A549 (cell line): ENCODE results near the gene WBP1L. TPM values are rescaled to one million over a fixed set of nuclear protein-coding genes. Genes with fewer than 3 reads are reported as not detected.
A peak's percentile ranks its signal among the peaks of the same experiment; 100 is the strongest.

Source experiments
- ATAC-seq, 2 experiments: fragments of 200-7000 bp in 1 of 2; fragments of >200 bp in 1 of 2; cut with Nextera tagmentation in 1 of 2; cut with Tn5 transposase in 1 of 2; 3 replicates each; pipeline versions ENCODE4 v1.8.0 to v1.9.1; 2018 to 2020; ENCODE audit warnings: mild to moderate bottlenecking in 1 of 2, moderate library complexity in 1 of 2
- CTCF ChIA-PET: fragments of 300-600 bp; sonication (Branson Sonifier 250); formaldehyde crosslinking; extraction: SDS; loops from one replicate; lab custom pipeline; 2021; ENCODE audit warnings: antibody characterized with exemption, inconsistent platforms; lab: Yijun Ruan, JAX
- POLR2A ChIA-PET: fragments of 350-600 bp; formaldehyde crosslinking; extraction: SDS; loops from one replicate; lab custom pipeline; 2021; ENCODE audit warnings: antibody characterized with exemption, inconsistent platforms; lab: Yijun Ruan, JAX
- DNase-seq, 2 experiments: peaks; one replicate each; pipeline versions ENCODE4 v3.0.0 to v3.0.0-alpha.2; 2011 to 2016; ENCODE audit warnings: low read depth in 1 of 2, low spot score in 1 of 2
- FAIRE-seq: peaks from 2 replicates; lab custom pipeline; 2011; peaks lifted over from hg19 to GRCh38; lab: Jason Lieb, UNC
- H3K27ac ChIP-seq, 2 experiments: fragments of >200 bp; sonication (Bioruptor Twin); formaldehyde crosslinking; 3 replicates each; pipeline ENCODE4 v1.5.1; 2016 to 2017
- H3K4me1 ChIP-seq: fragments of >200 bp; sonication (Bioruptor Twin); formaldehyde crosslinking; 3 replicates; pipeline ENCODE4 v1.6.1; 2016
- H3K4me2 ChIP-seq: fragments of >200 bp; sonication (Bioruptor Twin); formaldehyde crosslinking; 3 replicates; pipeline ENCODE4 v1.6.1; 2016
- H3K4me3 ChIP-seq: fragments of >200 bp; sonication (Bioruptor Twin); formaldehyde crosslinking; 3 replicates; pipeline ENCODE4 v1.5.1; 2016
- H3K9me3 ChIP-seq: fragments of >200 bp; sonication (Bioruptor Twin); formaldehyde crosslinking; 3 replicates; pipeline ENCODE4 v1.6.1; 2016
- CBX2 ChIP-seq: fragments of 200-600 bp; sonication (generic); IDR thresholded peaks from 2 replicates; pipeline ENCODE4 v1.6.1; 2016; ENCODE audit warnings: low read depth, mild to moderate bottlenecking, borderline replicate concordance
- CEBPB ChIP-seq, 2 experiments: fragments of >200 bp in 1 of 2; sonication (Bioruptor Twin) in 1 of 2; formaldehyde crosslinking in 1 of 2; IDR thresholded peaks; 2 replicates each; pipeline ENCODE4 v1.6.1; 2012 to 2016
- CHD4 ChIP-seq: fragments of 200-600 bp; sonication (generic); IDR thresholded peaks from 2 replicates; pipeline ENCODE4 v1.6.1; 2016; ENCODE audit warnings: antibody characterized with exemption, mild to moderate bottlenecking, borderline replicate concordance
- ESRRA ChIP-seq: fragments of 150-350 bp; IDR thresholded peaks from 2 replicates; pipeline ENCODE4 v1.6.1; 2014; ENCODE audit warnings: mild to moderate bottlenecking, low read length, borderline replicate concordance
- FOSB ChIP-seq: fragments of 250-450 bp; sonication (Bioruptor Pico); IDR thresholded peaks from 2 replicates; pipeline ENCODE4 v1.5.0; 2020; ENCODE audit warnings: mild to moderate bottlenecking, moderate library complexity
- FOSL2 ChIP-seq, 2 experiments: fragments of 450-650 bp in 1 of 2; fragments of >200 bp in 1 of 2; sonication (Bioruptor Twin) in 1 of 2; formaldehyde crosslinking; IDR thresholded peaks; 2 replicates each; pipeline versions ENCODE4 v1.5.0 to v1.6.1; 2016 to 2020; ENCODE audit warnings: mild to moderate bottlenecking in 1 of 2, moderate library complexity in 1 of 2
- FOXS1 ChIP-seq: fragments of 250-450 bp; sonication (Bioruptor Pico); IDR thresholded peaks from 2 replicates; pipeline ENCODE4 v1.5.0; 2020; ENCODE audit warnings: mild to moderate bottlenecking, moderate library complexity
- GATA3 ChIP-seq: IDR thresholded peaks from 2 replicates; pipeline ENCODE4 v1.6.1; 2012; ENCODE audit warnings: borderline replicate concordance
- HES2 ChIP-seq: fragments of >200 bp; sonication (Bioruptor Twin); formaldehyde crosslinking; IDR thresholded peaks from 2 replicates; pipeline ENCODE4 v1.6.1; 2016
- HOXA7 ChIP-seq: fragments of 250-450 bp; sonication (Bioruptor Pico); IDR thresholded peaks from 2 replicates; pipeline ENCODE4 v1.5.0; 2020; ENCODE audit warnings: mild to moderate bottlenecking, moderate library complexity
- HOXB5 ChIP-seq: fragments of 250-450 bp; sonication (Bioruptor Pico); IDR thresholded peaks from 2 replicates; pipeline ENCODE4 v1.5.0; 2020; ENCODE audit warnings: mild to moderate bottlenecking, moderate library complexity
- JUN ChIP-seq, 2 experiments: fragments of >200 bp; sonication (Bioruptor Twin); formaldehyde crosslinking; IDR thresholded peaks; 2 replicates in 1 of 2; 3 replicates in 1 of 2; pipeline ENCODE4 v1.6.1; 2016 to 2017
- KDM5A ChIP-seq: fragments of 200-600 bp; sonication (generic); IDR thresholded peaks from 2 replicates; pipeline ENCODE4 v1.6.1; 2016; ENCODE audit warnings: antibody characterized with exemption, mild to moderate bottlenecking
- MYC ChIP-seq: IDR thresholded peaks from 2 replicates; pipeline ENCODE4 v1.6.1; 2012; ENCODE audit warnings: mild to moderate bottlenecking, inconsistent platforms, low read length, improper control_type of control experiment, borderline replicate concordance
- NPAS2 ChIP-seq: fragments of 250-450 bp; sonication (Bioruptor Pico); IDR thresholded peaks from 2 replicates; pipeline ENCODE4 v1.8.0; 2022; ENCODE audit warnings: mild to moderate bottlenecking, moderate library complexity, borderline replicate concordance
- NR3C1 ChIP-seq: fragments of >200 bp; sonication (Bioruptor Twin); formaldehyde crosslinking; IDR thresholded peaks from 3 replicates; pipeline ENCODE4 v1.6.1; 2017
- POLR2A ChIP-seq: IDR thresholded peaks from 2 replicates; pipeline ENCODE4 v1.6.1; 2012; ENCODE audit warnings: mild to moderate bottlenecking, low read length
- RNF2 ChIP-seq: fragments of 200-600 bp; sonication (generic); IDR thresholded peaks from 2 replicates; pipeline ENCODE4 v1.6.1; 2016; ENCODE audit warnings: low read depth, mild to moderate bottlenecking, antibody characterized with exemption, moderate library complexity, borderline replicate concordance
- SMC3 ChIP-seq: fragments of >200 bp; sonication (Bioruptor Twin); formaldehyde crosslinking; IDR thresholded peaks from 3 replicates; pipeline ENCODE4 v1.6.1; 2018; ENCODE audit warnings: inconsistent platforms
- SREBF2 ChIP-seq: fragments of 450-650 bp; IDR thresholded peaks from 2 replicates; pipeline ENCODE4 v1.6.1; 2014; ENCODE audit warnings: mild to moderate bottlenecking, moderate library complexity
- ZC3H11A ChIP-seq: fragments of 450-650 bp; IDR thresholded peaks from 2 replicates; pipeline ENCODE4 v1.6.1; 2014; ENCODE audit warnings: antibody characterized with exemption, mild to moderate bottlenecking
- ZSCAN20 ChIP-seq: fragments of 250-450 bp; sonication (Bioruptor Pico); IDR thresholded peaks from 2 replicates; pipeline ENCODE4 v1.8.0; 2022; ENCODE audit warnings: mild to moderate bottlenecking, moderate library complexity
- WGBS: methylation state at CpG from one replicate; pipeline ENCODE4 v1.1.6; 2017; ENCODE audit errors: missing lambda C conversion rate; 5-methylcytosine and 5-hydroxymethylcytosine counted together
- polyA plus RNA-seq, 4 experiments: library from polyadenylated mRNA; depleted of rRNA in 3 of 4; stranded (reverse); fragments of >200 nt; fragmentation: RNase III in 1 of 4; extraction: RNeasy Plus Mini Kit Qiagen cat#74134 plus additional on column Dnase treatment in 1 of 4; gene quantifications; 2 replicates in 3 of 4; 3 replicates in 1 of 4; pipeline ENCODE4 v1.2.3, GENCODE V29; 2011 to 2017
- TF ChIP-seq, protein P1 (sequence below): IDR thresholded peaks from 2 replicates; pipeline ENCODE4 v1.6.1; 2012; ENCODE audit warnings: low read depth, borderline replicate concordance
- TF ChIP-seq, protein P2 (sequence below): fragments of >200 bp; sonication (Bioruptor Twin); formaldehyde crosslinking; IDR thresholded peaks from 3 replicates; pipeline ENCODE4 v1.5.1; 2016

WBP1L gene
- polyA plus RNA-seq, 2 of the 4 experiments (the other 2 are of a cell fraction), result 19.8 to 23.5 TPM

DNA sequence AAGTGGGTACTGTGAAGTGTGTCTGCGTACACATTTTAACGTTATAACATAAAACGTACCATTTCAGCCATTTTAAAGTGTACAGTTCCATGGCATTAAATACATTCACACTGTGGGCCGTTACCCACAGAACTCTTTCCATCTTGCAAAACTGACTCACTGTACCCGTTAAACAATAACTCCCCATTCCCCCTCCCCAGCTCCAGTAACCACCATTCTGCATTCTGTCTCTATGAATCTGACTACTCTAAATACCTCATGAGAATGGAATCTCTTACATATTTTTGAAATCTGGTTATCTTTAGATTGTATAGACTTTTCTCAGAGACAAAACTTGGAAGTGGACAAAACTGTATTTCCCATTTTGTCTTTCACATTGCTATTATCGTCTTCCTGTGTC lies 38.8 kb upstream of the WBP1L start:
- ATAC-seq, result peak; percentile 39 to 56; a peak in 3 of 6 replicates
- CTCF ChIA-PET, result interaction anchor here (0.8 to 2.0 kb wide), 5 partner anchors 9 to 60 kb away, joined by 3 to 9 read pairs (median 3); partner anchors contain the start of genes ARL3, SFXN2 and TRIM8
- POLR2A ChIA-PET, result interaction anchor here (0.9 kb wide), 1 partner anchor 9 kb away, joined by 4 read pairs; the partner anchor contains the start of genes ARL3 and SFXN2
- Histone ChIP-seq H3K4me1 (peaks cover 21% of the 10 kb centered on the region), H3K4me2 (peak overlapping the region; percentile 43), H3K9me3 (no peaks in the 10 kb centered on the region), H3K27ac (peak overlapping the region in 1 of 2 experiments; percentile 52; a peak in 2 of 6 replicates), H3K4me3 (no peak overlapping the region)
- WGBS, result 56% methylated on average over 6 of the region's 6 CpGs
- no peak for DNase-seq
- TF ChIP-seq RNF2 (no peak), HOXA7 (CRISPR knock-in tag) (no peak), CEBPB (IDR thresholded peaks at IDR 0.05) (no peak), JUN (IDR thresholded peaks at IDR 0.05) (no peak)
- FAIRE-seq, result no peak

- FAIRE-seq (no peak), ATAC-seq (no peak)
- peaks cover 27% of the 10 kb centered on the region for H3K4me1 ChIP-seq
- TF ChIP-seq CBX2, result no peak
- TF ChIP-seq MYC, result no peak
- no peak for TF ChIP-seq FOSB (CRISPR knock-in tag)
- TF ChIP-seq KDM5A, result no peak
- no peak for TF ChIP-seq CHD4
- TF ChIP-seq NPAS2 (CRISPR knock-in tag), result no peak
- TF ChIP-seq, protein P1, sequence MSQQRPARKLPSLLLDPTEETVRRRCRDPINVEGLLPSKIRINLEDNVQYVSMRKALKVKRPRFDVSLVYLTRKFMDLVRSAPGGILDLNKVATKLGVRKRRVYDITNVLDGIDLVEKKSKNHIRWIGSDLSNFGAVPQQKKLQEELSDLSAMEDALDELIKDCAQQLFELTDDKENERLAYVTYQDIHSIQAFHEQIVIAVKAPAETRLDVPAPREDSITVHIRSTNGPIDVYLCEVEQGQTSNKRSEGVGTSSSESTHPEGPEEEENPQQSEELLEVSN, result no peak
- TF ChIP-seq, protein P2, sequence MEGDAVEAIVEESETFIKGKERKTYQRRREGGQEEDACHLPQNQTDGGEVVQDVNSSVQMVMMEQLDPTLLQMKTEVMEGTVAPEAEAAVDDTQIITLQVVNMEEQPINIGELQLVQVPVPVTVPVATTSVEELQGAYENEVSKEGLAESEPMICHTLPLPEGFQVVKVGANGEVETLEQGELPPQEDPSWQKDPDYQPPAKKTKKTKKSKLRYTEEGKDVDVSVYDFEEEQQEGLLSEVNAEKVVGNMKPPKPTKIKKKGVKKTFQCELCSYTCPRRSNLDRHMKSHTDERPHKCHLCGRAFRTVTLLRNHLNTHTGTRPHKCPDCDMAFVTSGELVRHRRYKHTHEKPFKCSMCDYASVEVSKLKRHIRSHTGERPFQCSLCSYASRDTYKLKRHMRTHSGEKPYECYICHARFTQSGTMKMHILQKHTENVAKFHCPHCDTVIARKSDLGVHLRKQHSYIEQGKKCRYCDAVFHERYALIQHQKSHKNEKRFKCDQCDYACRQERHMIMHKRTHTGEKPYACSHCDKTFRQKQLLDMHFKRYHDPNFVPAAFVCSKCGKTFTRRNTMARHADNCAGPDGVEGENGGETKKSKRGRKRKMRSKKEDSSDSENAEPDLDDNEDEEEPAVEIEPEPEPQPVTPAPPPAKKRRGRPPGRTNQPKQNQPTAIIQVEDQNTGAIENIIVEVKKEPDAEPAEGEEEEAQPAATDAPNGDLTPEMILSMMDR, result no peak
- no peak for TF ChIP-seq ESRRA
- TF ChIP-seq POLR2A, result no peak
- TF ChIP-seq SMC3, result no peak
- no peak for TF ChIP-seq ZSCAN20 (CRISPR knock-in tag)
- no peak for TF ChIP-seq FOXS1 (CRISPR knock-in tag)
- TF ChIP-seq ZC3H11A, result no peak
- no peak for TF ChIP-seq HOXB5 (CRISPR knock-in tag)
- TF ChIP-seq NR3C1, result no peak
- TF ChIP-seq HES2, result no peak
- TF ChIP-seq SREBF2, result no peak
- no peak for TF ChIP-seq GATA3
- TF ChIP-seq FOSL2 (IDR thresholded peaks at IDR 0.05), result no peak
- no peak for TF ChIP-seq FOSL2 (CRISPR knock-in tag; IDR thresholded peaks at IDR 0.05)
- TF ChIP-seq, all 56 proteins: peak for 0
- POLR2A ChIA-PET, result interaction anchor here (0.9 kb wide), 1 partner anchor 9 kb away, joined by 4 read pairs; the partner anchor contains the start of genes ARL3 and SFXN2
- DNase-seq, result no peak
- CTCF ChIA-PET, result interaction anchor here (0.8 to 2.0 kb wide), 5 partner anchors 8 to 61 kb away, joined by 3 to 9 read pairs (median 3); partner anchors contain the start of genes ARL3, SFXN2 and TRIM8
- WGBS, result 74% methylated on average over 2 of the region's 2 CpGs
- H3K27ac ChIP-seq, result peak overlapping the region in 1 of 2 experiments; percentile 52; a peak in 2 of 6 replicates
- no peaks in the 10 kb centered on the region for H3K9me3 ChIP-seq
- H3K4me3 ChIP-seq, result no peak overlapping the region
- peak overlapping the region; percentile 43 for H3K4me2 ChIP-seq
Measured at GRCh38 chr10:102705531-102705930, 38.2 kb upstream of the WBP1L start.
